HG02884 (cell line): ENCODE measurements around the gene KYAT1.
"Not testable (repeated sequence)": the region's sequence is repeated elsewhere in the genome, so short reads cannot be mapped to it uniquely, and the experiment has no call there.

Source experiments
- ATAC-seq: cut with Tn5 transposase; IDR thresholded peaks from one replicate; pipeline ENCODE4 v1.9.1; 2021; ENCODE audit warnings: mild to moderate bottlenecking, moderate library complexity; ENCODE audit not compliant: unreplicated experiment

Gene KYAT1

DNA sequence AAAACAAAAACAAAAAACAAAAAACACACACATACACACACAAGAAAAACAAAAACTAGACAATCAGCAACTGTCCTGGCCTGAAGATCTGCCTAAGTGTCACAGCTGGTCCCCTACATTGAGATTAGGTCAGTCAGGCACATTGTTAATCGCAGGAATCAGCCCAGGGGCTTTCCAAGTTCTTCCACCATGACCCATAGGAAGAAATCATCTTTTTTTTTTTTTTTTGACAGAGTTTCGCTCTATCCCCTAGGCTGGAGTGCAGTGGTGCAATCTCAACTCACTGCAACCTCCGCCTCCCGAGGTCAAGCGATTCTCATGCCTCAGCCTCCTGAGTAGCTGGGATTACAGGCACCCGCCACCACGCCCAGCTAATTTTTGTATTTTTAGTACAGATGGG, 38.6 kb downstream of the KYAT1 start:
- ATAC-seq: not testable (repeated sequence)

DNA sequence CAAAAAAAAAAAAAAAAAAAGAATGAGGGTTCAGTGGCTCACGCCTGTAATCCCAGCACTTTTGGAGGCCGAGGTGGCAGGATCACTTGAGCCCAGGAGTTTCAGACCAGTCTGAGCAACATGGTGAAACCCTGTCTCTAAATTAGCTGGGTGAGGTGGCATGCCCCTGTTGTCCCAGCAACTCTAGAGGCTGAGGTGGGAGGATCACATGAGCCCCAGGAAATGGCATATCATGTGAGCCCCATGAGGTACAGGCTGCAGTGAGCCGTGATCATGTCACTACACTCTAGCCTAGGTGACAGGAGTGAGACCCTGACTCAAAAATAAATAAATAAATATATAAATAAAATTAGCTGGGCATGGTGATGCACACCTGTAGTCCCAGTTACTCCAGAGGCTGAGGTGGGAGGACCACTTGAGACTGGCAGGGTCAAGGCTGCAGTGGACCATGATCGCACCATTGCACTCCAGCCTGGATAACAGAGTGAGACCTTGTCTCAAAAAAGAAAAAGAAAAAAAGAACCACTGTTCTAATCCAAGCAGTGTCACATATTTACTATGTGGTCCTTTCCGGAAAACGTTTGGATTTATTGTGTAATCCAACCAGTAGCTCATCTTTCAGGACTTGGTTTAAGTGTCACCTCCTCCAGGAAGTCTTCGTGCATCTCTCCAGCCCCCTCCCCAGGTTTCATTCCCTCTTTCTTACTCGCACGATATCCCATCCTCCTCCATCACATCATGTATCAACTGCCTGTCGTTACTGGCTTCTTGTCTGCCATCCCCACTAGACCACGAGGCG, 39.9 kb downstream of the KYAT1 start:
- ATAC-seq: no peak

DNA sequence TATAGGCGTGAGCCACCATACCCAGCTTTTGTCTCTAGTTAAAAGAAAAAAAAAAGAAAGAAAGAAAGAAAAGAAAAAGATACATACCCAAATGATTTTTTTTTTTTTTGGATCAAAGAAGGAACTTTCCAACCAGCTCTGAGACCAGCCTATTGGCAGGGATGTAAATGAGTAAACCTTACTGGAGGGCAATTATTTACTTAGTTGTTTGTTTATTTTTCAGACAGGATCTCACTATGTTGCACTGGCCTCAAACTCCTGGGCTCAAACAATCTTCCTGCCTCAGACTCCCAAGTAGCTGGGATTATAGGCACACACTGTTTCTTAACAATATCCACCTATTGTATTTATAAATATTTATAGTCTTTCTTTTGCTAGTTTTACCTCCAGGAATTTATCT, 41.2 kb downstream of the KYAT1 start:
- no peak for ATAC-seq

DNA sequence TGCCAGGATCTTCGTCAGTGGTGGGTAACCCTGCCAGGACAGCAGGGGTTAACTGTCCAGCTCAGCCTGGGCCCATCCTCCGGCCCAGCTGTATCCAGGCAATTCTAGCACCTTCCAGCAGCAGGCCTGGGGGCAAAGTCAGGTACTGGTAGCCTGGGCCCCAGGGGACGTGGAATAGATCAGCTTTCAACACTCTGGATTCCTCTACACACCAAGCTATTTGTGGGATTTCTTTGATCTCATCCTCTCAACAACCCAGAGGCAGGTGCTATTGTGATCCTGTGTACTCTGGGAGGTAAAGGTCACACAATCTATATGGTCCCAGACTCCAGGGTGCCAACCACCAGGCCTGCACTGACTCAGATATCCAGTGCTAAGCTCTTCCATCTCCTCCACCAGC, 43.4 kb downstream of the KYAT1 start:
- ATAC-seq: no peak

DNA sequence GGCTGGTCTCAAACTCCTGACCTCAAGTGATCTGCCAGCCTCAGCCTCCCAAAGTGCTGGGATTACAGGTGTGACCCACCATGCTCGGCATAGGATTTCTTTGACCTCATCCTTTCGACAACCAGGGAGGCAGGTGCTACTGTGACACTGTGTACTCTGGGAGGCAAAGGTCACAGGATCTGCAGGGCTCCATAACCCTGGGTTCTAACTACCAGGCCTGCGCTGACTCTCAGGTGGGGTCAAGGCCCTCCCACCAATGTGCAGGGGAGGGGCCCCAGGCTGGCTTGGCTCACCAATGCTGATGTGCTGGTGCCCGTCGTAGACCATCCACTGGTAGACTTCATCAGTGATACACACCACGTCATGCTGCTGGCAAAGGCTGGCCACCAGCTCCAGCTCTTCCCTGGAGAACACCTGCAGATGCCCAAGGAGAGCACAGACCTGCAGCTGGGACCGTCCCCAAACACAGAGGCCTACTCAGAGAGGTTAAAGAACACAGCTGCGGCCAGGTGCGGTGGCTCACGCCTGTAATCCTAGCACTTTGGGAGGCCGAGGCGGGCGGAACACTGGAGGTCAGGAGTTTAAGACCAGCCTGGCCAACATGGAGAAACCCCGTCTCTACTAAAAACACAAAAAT, 45.1 kb downstream of the KYAT1 start:
- no peak for ATAC-seq

DNA sequence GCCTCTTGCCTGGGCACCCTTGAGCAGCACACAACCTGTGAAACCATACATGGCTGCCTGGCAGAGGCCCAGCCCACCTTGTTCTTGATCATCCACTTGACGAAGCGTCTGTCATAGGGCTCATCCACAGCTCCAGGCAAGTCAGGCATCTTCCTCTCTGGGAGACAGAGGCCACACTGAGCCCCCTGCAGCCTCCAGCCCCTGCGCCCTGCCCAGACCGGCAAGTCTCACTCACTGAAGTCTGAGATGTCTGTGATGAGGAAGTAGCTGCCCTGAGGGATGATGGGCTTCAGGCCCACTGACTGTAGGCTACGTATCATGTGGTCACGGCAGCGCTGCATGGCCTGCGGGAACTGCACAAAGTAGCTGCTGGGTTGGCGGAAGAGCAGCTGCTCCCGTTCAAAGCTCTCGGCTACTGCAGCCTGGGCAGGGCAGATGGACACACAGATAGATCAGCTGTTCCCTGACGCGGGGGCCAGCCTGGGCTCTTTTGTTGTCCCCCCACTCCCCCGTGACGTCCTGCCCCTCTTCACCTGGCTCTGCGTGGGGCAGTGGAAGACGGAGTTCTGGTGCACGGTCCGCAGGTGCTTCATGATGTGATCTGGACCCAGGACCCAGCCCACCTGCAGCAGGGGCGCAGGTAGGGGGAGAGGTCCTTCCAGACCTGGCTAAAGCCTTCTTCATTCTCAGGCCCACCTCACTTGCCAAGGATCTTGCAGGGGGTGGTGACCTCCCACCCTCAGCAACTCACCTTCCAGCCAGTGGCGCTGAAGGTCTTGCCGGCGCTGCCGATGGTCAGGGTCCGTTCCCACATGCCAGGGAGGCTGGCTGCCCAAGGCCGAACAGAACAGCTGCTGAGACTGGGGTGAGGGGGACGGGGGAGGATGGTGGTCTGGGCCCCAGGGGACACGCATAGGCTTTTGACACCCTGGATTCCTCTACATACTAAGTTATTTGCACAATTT, 46.2 kb downstream of the KYAT1 start:
- no peak for ATAC-seq

DNA sequence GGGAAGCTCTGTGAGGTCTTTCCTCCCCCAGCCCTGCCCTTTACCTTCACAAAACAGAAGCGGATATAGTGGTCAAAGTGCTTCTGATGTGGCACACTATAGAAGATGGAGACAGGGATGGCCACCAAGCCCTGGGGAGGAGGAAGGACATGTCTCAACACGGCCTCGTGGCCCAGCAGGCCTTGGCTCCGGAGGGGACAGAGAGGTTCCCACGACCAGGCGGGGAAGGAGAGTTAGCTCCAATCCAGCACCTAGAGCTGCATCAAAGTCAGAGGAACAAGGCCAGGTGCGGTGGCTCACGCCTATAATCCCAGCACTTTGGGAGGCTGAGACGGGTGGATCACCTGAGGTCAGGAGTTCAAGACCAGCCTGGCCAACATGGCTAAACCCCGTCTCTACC, 48.1 kb downstream of the KYAT1 start:
- no peak for ATAC-seq

DNA sequence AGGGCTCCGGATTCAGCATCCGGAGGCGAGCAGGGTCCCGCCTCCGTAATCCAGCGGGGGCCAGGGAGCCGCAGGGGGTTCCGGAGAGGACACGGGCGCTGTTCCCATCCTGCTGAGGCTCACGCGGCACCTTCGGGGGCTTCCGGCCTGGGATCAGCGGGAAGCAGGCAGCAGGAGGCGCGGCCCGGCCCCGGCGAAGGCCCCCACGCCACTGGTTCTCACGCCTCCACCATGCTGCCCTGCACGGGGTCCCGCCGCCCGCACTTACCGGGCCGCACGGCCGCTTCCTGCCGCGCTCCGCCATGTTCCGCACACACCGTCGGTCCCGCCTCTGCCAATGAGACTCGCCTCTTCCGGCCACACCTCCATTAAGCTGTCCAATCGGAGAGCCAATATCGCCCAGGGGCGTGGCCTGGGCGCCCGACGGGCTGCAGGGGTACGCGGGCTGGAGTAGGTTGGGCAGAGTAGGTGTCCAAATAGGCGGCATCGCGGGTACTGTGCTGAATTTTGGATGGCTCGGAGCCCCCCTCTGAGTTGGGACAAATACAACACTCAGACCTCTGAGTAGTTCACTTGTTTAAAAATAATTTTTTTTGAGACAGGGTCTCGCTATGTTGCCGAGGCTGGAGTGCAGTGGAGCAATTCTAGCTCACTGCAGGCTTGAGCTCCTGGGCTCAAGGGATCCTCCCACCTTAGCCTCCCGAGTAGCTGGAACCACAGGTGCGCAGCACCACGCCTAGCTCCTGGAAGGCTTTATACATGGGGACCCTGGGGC, 52.1 kb downstream of the KYAT1 start, which contains the start of gene SPOUT1:
TSS of gene SPOUT1 (minus strand) at position 318 of the 775 bp plus-strand sequence. CDS start at position 304, 14 bp downstream.
- peak; percentile 93 for ATAC-seq

DNA sequence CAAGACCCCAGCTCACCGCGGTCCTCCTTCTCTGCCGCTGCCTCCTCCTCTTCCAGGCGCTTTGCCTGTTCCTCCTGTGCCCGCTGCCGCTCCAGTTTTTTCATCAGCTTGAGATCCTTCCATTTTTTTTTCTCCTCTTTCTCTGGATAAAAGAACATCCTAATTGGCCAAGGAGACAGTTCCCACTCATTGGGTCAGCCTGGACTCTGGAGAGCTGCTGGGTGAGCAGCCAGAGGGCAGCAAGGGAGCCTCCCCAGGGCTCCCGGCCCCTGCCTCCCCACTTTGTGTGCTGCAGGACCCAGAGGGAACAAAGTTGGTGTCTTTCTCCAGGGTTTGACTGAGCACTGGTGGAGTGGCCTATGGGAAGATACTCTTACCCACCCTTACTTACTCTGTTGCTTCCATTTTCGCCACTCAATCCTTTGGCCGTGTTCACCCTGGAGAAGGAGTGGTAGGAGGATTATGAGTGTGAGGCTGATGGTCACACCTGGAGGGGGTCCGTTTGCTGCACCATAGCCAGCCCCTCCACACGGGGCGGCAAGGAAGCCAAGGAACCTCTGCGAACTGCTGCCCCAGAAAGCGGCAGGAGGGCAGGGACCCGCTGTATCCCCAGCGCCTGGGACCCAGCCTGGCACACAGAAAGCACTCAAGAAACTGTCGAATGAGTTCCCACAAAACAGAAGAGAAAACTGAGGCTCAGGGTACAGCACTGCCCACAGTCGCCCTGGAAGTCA, 52.9 kb downstream of the KYAT1 start:
- ATAC-seq: no peak

DNA sequence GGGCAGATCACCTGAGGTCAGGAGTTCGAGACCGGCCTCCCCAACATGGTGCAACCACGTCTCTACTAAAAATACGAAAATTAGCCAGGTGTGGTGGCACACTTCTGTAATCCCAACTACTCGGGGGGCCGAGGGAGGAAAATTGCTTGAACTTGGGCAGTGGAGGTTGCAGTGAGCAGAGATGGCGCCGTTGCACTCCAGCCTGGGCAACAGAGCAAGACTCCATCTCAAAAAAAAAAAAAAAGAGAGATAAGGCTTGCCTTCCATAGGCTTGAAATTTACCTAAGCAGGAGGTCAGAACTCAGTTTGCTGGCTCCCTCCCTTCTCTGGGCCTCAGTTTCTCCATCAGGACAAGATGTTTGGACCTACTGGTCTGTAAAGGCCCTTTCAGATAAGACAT, 53.5 kb downstream of the KYAT1 start:
- ATAC-seq: no peak

DNA sequence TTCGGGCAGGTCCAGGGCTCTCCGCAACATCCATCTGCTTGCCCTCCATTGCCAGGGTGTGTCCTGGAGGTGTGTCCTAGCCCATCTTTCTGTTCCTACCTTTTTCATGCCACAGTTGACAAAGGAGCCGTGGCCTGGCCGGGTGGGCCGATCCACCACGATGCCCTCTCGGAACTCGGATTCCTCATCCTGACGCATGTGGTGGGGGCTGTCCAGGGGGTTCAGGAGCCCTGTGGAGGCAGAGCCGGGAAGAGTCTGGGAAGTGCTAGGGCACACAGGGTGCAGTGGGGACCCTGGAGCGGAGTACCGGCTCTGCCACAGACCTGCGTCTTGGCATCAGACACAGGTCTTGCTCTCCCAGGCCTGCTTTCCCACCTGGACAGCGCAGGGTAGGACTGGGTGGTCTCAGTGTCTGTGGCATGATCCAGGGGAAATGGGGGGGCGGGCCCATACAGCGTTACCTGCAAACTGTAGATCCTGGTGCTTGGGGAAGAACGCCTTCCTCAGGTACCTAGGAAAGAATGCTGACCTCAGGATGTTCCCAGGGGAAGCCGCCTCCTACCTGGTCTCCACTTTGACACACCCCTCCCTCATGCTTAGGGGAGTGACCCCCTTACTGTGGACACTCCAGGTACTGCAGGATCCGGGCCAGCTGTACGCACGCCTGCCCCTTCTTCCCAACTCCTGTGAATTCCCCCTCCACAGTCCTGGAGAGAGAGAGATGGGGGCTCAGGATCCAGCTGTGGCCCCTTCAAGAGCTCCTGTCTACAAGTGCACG, 55.6 kb downstream of the KYAT1 start:
- no peak for ATAC-seq

DNA sequence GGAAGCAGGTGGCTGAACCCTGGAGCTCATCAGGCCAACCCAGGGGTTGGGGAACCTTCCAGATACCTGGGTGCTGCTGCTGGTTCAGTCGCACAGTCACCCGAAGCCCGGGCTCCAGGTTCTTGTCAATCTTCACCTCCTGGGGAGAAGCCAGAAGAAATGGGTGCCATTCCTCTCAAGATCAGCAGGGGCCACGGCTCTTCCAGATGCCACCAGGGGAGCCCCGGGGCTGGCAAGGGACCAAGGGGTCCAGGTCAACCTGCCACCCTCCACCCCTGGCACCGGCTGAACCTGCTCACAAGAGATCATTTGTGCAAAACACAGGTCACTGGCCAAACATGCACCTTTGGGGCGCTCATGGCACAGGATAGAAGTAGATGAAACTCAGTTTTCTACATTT, 56.8 kb downstream of the KYAT1 start:
- no peak for ATAC-seq

DNA sequence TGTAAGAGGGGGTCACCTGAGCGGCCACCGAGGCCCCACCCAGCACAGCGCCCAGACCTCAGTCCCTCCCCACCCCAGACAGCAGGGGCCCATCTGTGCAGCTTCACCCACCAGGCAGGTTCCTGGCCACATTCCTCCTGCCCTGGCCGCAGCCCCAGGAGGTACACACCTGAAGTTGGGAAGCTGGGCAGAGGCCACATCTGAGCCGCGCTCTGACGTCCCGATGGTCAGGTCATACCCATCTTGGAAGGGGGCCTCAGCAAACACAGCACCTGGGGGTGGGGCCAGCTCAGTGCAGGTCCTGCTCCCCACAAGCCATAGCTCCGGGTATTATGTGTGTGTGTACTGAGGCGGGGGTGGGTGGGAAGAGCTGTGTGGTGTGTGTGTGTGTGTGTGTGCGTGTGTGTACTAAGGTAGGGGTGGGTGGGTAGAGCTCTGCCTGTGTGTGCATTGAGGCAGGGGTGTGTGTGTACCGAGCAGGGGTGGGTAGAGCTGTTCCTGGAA, 57.8 kb downstream of the KYAT1 start:
- no peak for ATAC-seq

DNA sequence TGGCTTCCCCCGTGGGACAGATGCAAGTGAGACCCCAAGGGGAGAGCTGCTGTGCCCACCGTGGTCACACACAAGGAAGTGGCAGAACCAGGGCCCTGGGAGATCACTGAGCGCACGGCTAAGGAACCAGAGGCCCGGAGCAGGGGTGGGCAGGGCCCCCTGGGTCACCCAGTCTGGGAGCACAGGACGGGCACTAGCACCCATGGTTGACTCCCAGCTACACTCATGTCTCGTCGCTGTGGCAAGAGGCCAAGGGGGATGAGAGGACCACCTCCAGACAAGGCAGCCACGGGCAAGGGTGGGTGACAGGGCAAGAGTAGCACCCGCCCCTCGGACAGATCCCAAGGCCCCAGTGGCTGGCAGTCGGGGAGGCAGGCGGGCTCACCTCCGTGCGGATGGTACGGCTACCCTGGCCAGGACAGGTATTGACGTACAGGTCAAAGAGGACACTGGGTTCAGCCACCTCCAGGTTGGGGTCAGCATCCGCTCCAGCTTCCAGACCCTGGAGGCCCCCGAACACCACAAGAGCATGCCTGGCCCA, 58.3 kb downstream of the KYAT1 start:
- ATAC-seq: no peak

DNA sequence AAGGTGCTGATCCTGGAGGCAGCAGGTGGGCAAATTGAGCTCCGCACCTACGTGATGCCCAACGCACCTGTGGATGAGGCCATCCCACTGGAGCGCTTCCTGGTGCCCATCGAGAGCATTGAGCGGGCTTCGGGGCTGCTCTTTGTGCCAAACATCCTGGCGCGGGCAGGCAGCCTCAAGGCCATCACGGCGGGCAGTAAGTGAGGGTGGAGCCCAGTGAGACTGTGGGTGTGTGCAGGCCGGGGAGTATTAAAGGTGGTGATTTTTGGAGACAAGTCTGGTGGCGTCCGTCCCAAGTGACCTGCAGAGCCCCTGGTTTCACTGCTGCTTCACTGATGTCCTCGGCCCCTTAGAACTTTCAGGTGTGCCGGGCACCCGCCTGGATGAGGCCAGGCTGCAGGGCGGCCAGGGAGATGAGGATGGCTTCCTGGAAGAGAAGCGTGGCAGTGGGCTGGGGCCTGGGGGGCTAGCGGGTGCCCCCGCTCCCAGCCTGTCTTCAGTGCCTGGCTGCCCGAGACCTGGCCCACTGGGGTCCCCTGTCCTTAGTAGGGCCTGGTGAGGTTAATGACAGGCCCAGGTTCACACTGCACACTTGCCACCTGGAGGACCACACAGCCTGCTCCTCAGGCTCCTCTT, 59.2 kb downstream of the KYAT1 start:
- ATAC-seq: no peak

DNA sequence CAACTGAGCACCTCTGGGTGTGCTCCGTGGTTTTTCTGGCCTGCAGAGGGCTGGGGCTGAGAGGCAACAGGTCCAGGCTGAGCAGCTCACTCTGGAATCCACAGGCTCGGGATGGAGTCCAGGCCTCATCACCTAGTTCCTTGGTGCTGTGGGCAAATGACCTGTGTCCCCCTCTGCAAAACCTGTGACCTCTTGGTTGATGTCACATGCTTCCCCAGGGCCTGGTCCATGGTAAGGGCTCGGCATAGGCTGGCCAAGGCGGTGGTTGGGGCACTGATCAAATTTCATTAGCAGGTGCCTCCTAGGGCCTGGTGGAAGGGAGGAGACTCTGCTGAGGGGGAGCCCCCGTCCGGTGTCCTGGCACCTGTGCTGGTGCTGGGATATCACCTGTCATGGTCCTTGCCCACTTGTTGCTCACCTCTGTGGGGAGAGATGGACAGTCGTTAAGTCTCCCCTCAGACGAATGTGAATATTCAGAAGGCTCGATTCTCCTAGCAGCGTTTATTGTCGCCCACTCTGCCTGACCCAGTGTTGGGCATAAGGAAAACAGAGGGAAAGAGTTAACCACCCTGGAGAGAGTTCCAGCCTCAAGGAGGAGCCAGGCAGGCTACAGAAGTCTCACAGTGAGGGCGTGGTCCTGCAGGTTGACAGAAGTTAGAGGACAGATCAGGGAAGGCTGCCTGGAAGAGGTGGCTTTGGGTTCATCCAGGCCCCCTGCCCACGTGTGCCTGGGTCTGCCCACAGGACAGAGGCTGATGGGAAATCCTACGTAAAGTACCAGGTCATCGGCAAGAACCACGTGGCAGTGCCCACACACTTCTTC, 60.0 kb downstream of the KYAT1 start:
- no peak for ATAC-seq
